Cardiac muscle cell (in vitro differentiated cells and primary cell): ENCODE data around the gene PROCA1. TPM values are rescaled to one million over a fixed set of nuclear protein-coding genes. Genes with fewer than 3 reads are reported as not detected.

ENCODE experiments used
- DNase-seq, 2 donors: peaks; one replicate each; pipeline versions ENCODE4 v3.0.0 to v3.0.0-alpha.2; 2010 to 2017; ENCODE audit warnings: low read depth in 1 of 2, low spot score in 1 of 2
- H3K27ac ChIP-seq: fragments of 200-600 bp; sonication (generic); 2 replicates; pipeline ENCODE4 v1.5.1; 2016
- H3K27me3 ChIP-seq: fragments of 200-600 bp; sonication (generic); 2 replicates; pipeline ENCODE4 v1.6.0; 2016; ENCODE audit warnings: control low read depth
- H3K36me3 ChIP-seq: fragments of 200-600 bp; sonication (generic); 2 replicates; pipeline ENCODE4 v1.5.1; 2016; ENCODE audit warnings: control low read depth
- H3K4me1 ChIP-seq: fragments of 200-600 bp; sonication (generic); 2 replicates; pipeline ENCODE4 v1.8.1; 2017; ENCODE audit warnings: low read depth, mild to moderate bottlenecking, mixed run types
- H3K4me3 ChIP-seq: fragments of 200-600 bp; sonication (generic); 2 replicates; pipeline ENCODE4 v1.5.1; 2016; ENCODE audit warnings: mild to moderate bottlenecking
- H3K9me3 ChIP-seq: fragments of 200-600 bp; sonication (generic); 2 replicates; pipeline ENCODE4 v1.5.1; 2017; ENCODE audit warnings: low read depth, mild to moderate bottlenecking, control low read depth
- CTCF ChIP-seq: IDR thresholded peaks from 2 replicates; pipeline ENCODE4 v1.5.1; 2012; ENCODE audit warnings: low read depth, mild to moderate bottlenecking, low read length
- polyA plus RNA-seq: library from polyadenylated mRNA; unstranded; fragments of >200 nt; fragmentation: Nextera tagmentation; extraction: Ambion mirVana; gene quantifications from 2 replicates; pipeline ENCODE4 v1.2.1, GENCODE V29; 2016
- total RNA-seq: library from RNA; depleted of rRNA; stranded (reverse); fragments of >200 nt; gene quantifications from 2 replicates; pipeline ENCODE4 v1.2.3, GENCODE V29; 2016

PROCA1 gene
- total and polyA plus RNA-seq, 2 experiments from 2014 or later, result 7.8 to 44.8 TPM

- TF ChIP-seq CTCF, result no peak
- Histone ChIP-seq H3K4me3 (no peak overlapping the region), H3K9me3 (no peaks in the 10 kb centered on the region), H3K27ac (no peak overlapping the region), H3K4me1 (no peaks in the 10 kb centered on the region), H3K27me3 (no peaks in the 10 kb centered on the region), H3K36me3 (peaks cover 77% of the 10 kb centered on the region)
- no peak for DNase-seq
Measured at GRCh38 chr17:28689011-28689410, 22.7 kb downstream of the PROCA1 start.

- Histone ChIP-seq H3K9me3 (no peaks in the 10 kb centered on the region), H3K27ac (no peak overlapping the region), H3K4me1 (no peaks in the 10 kb centered on the region), H3K36me3 (peaks cover 76% of the 10 kb centered on the region), H3K4me3 (no peak overlapping the region), H3K27me3 (no peaks in the 10 kb centered on the region)
- no peak for TF ChIP-seq CTCF
- no peak for DNase-seq
Measured at GRCh38 chr17:28688481-28688880, 23.2 kb downstream of the PROCA1 start.

GRCh38 chr17:28686296-28686695 lies 25.4 kb downstream of the PROCA1 start:
- TF ChIP-seq CTCF, result no peak
- H3K4me1 ChIP-seq, result no peaks in the 10 kb centered on the region
- H3K9me3 ChIP-seq, result no peaks in the 10 kb centered on the region
- H3K27ac ChIP-seq, result no peak overlapping the region
- H3K27me3 ChIP-seq, result no peaks in the 10 kb centered on the region
- no peak overlapping the region for H3K4me3 ChIP-seq
- DNase-seq, result no peak
- peaks cover 93% of the 10 kb centered on the region for H3K36me3 ChIP-seq

GRCh38 chr17:28685366-28685765 lies 26.3 kb downstream of the PROCA1 start:
- TF ChIP-seq CTCF, result no peak
- Histone ChIP-seq H3K4me3 (no peak overlapping the region), H3K36me3 (peaks cover 95% of the 10 kb centered on the region), H3K4me1 (no peaks in the 10 kb centered on the region), H3K27ac (no peak overlapping the region), H3K27me3 (no peaks in the 10 kb centered on the region), H3K9me3 (no peaks in the 10 kb centered on the region)
- no peak for DNase-seq

- DNase-seq, result peak in 1 of 2 donors; percentile 54
Measured at GRCh38 chr17:28684963-28685362, 26.7 kb downstream of the PROCA1 start.

More at GRCh38 chr17:28684963-28685362, 26.7 kb downstream of the PROCA1 start:
- Histone ChIP-seq H3K36me3 (peaks cover 95% of the 10 kb centered on the region), H3K4me3 (no peak overlapping the region), H3K27me3 (no peaks in the 10 kb centered on the region), H3K27ac (no peak overlapping the region), H3K9me3 (no peaks in the 10 kb centered on the region), H3K4me1 (no peaks in the 10 kb centered on the region)
- no peak for TF ChIP-seq CTCF
